GM12878 (cell line): Measurements from ENCODE around the gene DCBLD2.
A peak's percentile ranks its signal among the peaks of the same experiment; 100 is the strongest.

Experiments used
- ATF3 ChIP-seq: IDR thresholded peaks from 2 replicates; pipeline ENCODE4 v1.6.1; 2011; ENCODE audit warnings: low read depth, mild to moderate bottlenecking, low read length, moderate library complexity, borderline replicate concordance; ENCODE audit errors: extremely low read depth
- CTCF ChIP-seq, 3 experiments: IDR thresholded peaks in 2 of 3; conservative IDR thresholded peaks in 1 of 3; 2 replicates each; pipeline ENCODE4 v1.5.1; 2011; ENCODE audit warnings: low read depth in 3 of 3, low read length in 3 of 3, mild to moderate bottlenecking in 3 of 3, control low read depth in 2 of 3, moderate library complexity in 2 of 3, inconsistent platforms in 1 of 3, mixed read lengths in 1 of 3; ENCODE audit not compliant: control insufficient read depth in 2 of 3, insufficient read depth in 1 of 3; ENCODE audit errors: extremely low read depth in 1 of 3
- EZH2 ChIP-seq: IDR thresholded peaks from 2 replicates; pipeline ENCODE4 v1.6.1; 2012; ENCODE audit warnings: low read depth, mild to moderate bottlenecking, control low read depth, inconsistent platforms, low read length, borderline replicate concordance; ENCODE audit not compliant: control insufficient read depth
- HDAC6 ChIP-seq: fragments of 200-600 bp; sonication (generic); IDR thresholded peaks from one replicate; pipeline ENCODE4 v1.8.0; 2017; ENCODE audit warnings: antibody characterized with exemption; ENCODE audit not compliant: unreplicated experiment
- MAX ChIP-seq: IDR thresholded peaks from 2 replicates; pipeline ENCODE4 v1.6.1; 2012; ENCODE audit warnings: low read depth, low read length, improper control_type of control experiment
- MLLT1 ChIP-seq: fragments of 450-650 bp; IDR thresholded peaks from 2 replicates; pipeline ENCODE4 v1.6.1; 2016; ENCODE audit warnings: mild to moderate bottlenecking
- POLR2A ChIP-seq: IDR thresholded peaks from 2 replicates; pipeline ENCODE4 v1.6.1; 2011; ENCODE audit warnings: low read depth, mild to moderate bottlenecking, low read length
- RAD51 ChIP-seq: fragments of 450-650 bp; IDR thresholded peaks from 2 replicates; pipeline ENCODE4 v1.6.1; 2016; ENCODE audit warnings: moderate library complexity, mild to moderate bottlenecking, inconsistent platforms

GRCh38 chr3:98901392-98902350, at the start of gene DCBLD2:
- TF ChIP-seq RAD51: no peak
- peak; percentile 16 for TF ChIP-seq HDAC6
- no peak for TF ChIP-seq MLLT1
- no peak for TF ChIP-seq CTCF (IDR thresholded peaks at IDR 0.05 in 2 of 3, conservative IDR thresholded peaks at IDR 0.05 in 1 of 3; ENCODE audit: control insufficient read depth in 2 of 3, extremely low read depth in 1 of 3, insufficient read depth in 1 of 3, low read depth in 3 of 3, low read length in 3 of 3)
- TF ChIP-seq EZH2: no peak
- peak; percentile 89 for TF ChIP-seq POLR2A
- no peak for TF ChIP-seq MAX
- no peak for TF ChIP-seq ATF3
